Thyroid gland (tissue), 4 donors: ENCODE measurements around the gene UBE4B. TPM values are rescaled to one million over a fixed set of nuclear protein-coding genes. Genes with fewer than 3 reads are reported as not detected.
A peak's percentile ranks its signal among the peaks of the same experiment; 100 is the strongest.
"Not testable (repeated sequence)": the region's sequence is repeated elsewhere in the genome, so short reads cannot be mapped to it uniquely, and the experiment has no call there.

ENCODE experiments used
- DNase-seq, 2 donors: peaks; one replicate each; pipeline ENCODE4 v3.0.0-alpha.2; 2019
- H3K27ac ChIP-seq, 3 donors: fragments of 200-600 bp; sonication (generic); 1 replicate in 2 of 3; 2 replicates in 1 of 3; pipeline ENCODE4 v1.5.1; 2016 to 2019; ENCODE audit warnings: mild to moderate bottlenecking in 1 of 3, moderate library complexity in 1 of 3
- H3K27me3 ChIP-seq: fragments of 200-600 bp; sonication (generic); one replicate; pipeline ENCODE4 v1.5.1; 2019
- H3K36me3 ChIP-seq, 2 donors: fragments of 200-600 bp; sonication (generic); one replicate each; pipeline ENCODE4 v1.5.1; 2016 to 2019
- H3K4me1 ChIP-seq, 2 donors: fragments of 200-600 bp; sonication (generic); one replicate each; pipeline ENCODE4 v1.5.1; 2017 to 2019
- H3K4me3 ChIP-seq, 3 donors: fragments of 200-600 bp; sonication (generic); replicated peaks in 1 of 3; 1 replicate in 2 of 3; 2 replicates in 1 of 3; pipeline ENCODE4 v1.5.1; 2016; ENCODE audit warnings: mild to moderate bottlenecking in 1 of 3
- H3K9me3 ChIP-seq: fragments of 200-600 bp; sonication (generic); one replicate; pipeline ENCODE4 v1.5.1; 2017
- POLR2A ChIP-seq, 2 donors: fragments of 450-650 bp; IDR thresholded peaks; one replicate each; pipeline ENCODE4 v1.6.1; 2017; ENCODE audit warnings: antibody characterized with exemption in 2 of 2, mild to moderate bottlenecking in 2 of 2, moderate library complexity in 1 of 2
- WGBS, 2 donors: methylation state at CpG; one replicate each; pipeline ENCODE4 v1.1.5; 2017; 5-methylcytosine and 5-hydroxymethylcytosine counted together
- intact Hi-C: fragments of 100-400 bp; cut with DNase I; formaldehyde crosslinking; loops from one replicate; pipeline ENCODE4 v1.15.1; 2023
- total RNA-seq, 4 donors: library from RNA; depleted of rRNA; stranded (reverse); fragments of >200 nt; gene quantifications; one replicate each; pipeline ENCODE4 v1.2.3, GENCODE V29; 2016
- TF ChIP-seq, protein P1 (sequence below), 6 experiments: fragments of 200-600 bp in 3 of 6; fragments of 450-650 bp in 3 of 6; sonication (generic) in 3 of 6; IDR thresholded peaks; one replicate each; pipeline ENCODE4 v1.5.1; 2016 to 2019; ENCODE audit warnings: antibody characterized with exemption in 6 of 6, mild to moderate bottlenecking in 2 of 6, inconsistent platforms in 1 of 6, moderate library complexity in 1 of 6

UBE4B gene
- total RNA-seq, 4 donors from 2014 or later, result 64.0 to 89.0 (median 71.0) TPM

DNA sequence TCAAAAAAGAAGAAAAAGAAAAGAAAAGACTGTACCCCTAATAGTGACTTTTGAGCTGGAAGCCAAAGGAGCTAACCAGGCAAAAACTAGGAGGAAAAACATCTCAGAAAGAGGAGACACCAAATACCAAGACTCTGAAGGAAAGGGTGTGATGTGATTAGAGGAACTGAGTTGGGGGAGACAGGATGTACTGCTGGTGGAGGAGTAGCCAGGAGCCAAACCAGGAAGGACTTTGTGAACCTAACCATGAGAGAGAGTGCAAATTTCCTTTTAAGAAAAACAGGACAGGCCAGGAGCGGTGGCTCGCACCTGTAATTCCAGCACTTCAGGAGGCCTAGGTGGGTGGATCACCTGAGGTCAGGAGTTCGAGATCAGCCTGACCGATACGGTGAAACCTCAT lies 39.8 kb upstream of the UBE4B start:
- DNase-seq, result no peak
- H3K4me1 ChIP-seq, result peaks cover 0 to 22% of the 10 kb centered on the region in 2 donors
- H3K27ac ChIP-seq, result peak overlapping the region in 2 of 3 donors; percentile 31 to 41
- no peaks in the 10 kb centered on the region for H3K9me3 ChIP-seq
- no peak overlapping the region for H3K4me3 ChIP-seq
- no peaks in the 10 kb centered on the region for H3K27me3 ChIP-seq
- no peaks in the 10 kb centered on the region for H3K36me3 ChIP-seq
- WGBS, 2 donors, result 85 to 88% methylated on average over 5 of the region's 5 CpGs
- intact Hi-C loops, result no loop called here
- TF ChIP-seq POLR2A (IDR thresholded peaks at IDR 0.05), result no peak
- TF ChIP-seq, protein P1, sequence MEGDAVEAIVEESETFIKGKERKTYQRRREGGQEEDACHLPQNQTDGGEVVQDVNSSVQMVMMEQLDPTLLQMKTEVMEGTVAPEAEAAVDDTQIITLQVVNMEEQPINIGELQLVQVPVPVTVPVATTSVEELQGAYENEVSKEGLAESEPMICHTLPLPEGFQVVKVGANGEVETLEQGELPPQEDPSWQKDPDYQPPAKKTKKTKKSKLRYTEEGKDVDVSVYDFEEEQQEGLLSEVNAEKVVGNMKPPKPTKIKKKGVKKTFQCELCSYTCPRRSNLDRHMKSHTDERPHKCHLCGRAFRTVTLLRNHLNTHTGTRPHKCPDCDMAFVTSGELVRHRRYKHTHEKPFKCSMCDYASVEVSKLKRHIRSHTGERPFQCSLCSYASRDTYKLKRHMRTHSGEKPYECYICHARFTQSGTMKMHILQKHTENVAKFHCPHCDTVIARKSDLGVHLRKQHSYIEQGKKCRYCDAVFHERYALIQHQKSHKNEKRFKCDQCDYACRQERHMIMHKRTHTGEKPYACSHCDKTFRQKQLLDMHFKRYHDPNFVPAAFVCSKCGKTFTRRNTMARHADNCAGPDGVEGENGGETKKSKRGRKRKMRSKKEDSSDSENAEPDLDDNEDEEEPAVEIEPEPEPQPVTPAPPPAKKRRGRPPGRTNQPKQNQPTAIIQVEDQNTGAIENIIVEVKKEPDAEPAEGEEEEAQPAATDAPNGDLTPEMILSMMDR (IDR thresholded peaks at IDR 0.05), result no peak

DNA sequence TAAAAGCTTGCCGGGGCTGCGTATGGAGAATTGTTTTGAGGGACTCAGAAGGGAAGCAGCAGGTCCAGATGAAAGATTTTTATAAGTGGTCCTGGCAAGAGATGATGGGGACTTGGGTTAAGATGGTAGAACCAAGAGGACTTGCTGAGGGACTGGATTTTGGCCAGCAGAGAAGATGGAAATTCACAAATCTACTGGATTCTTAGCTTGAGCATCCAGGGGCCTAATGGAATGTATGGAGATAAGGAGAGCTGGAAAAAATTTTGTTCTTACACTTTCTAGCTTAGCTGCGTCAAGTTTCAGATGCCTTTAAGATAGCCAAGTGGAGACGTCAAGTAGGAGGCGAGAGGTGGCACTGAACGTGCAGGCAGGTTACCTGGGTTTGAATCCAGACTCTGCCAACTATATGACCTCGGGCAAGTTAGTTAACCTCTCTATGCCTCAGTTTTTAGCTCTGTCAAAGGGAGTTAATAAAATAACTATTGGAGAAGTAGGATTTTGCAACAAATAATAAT lies 39.1 kb upstream of the UBE4B start:
- DNase-seq, result no peak
- H3K4me3 ChIP-seq, result no peak overlapping the region
- TF ChIP-seq, protein P1 (IDR thresholded peaks at IDR 0.05), result no peak
- no peak for TF ChIP-seq POLR2A (IDR thresholded peaks at IDR 0.05)
- no peaks in the 10 kb centered on the region for H3K27me3 ChIP-seq
- 75 to 83% methylated on average over 7 of the region's 7 CpGs for WGBS, 2 donors
- no peaks in the 10 kb centered on the region for H3K36me3 ChIP-seq
- intact Hi-C loops, result no loop called here
- H3K4me1 ChIP-seq, result peaks cover 0 to 21% of the 10 kb centered on the region in 2 donors
- peak overlapping the region in 2 of 3 donors; percentile 31 to 41 for H3K27ac ChIP-seq
- no peaks in the 10 kb centered on the region for H3K9me3 ChIP-seq

DNA sequence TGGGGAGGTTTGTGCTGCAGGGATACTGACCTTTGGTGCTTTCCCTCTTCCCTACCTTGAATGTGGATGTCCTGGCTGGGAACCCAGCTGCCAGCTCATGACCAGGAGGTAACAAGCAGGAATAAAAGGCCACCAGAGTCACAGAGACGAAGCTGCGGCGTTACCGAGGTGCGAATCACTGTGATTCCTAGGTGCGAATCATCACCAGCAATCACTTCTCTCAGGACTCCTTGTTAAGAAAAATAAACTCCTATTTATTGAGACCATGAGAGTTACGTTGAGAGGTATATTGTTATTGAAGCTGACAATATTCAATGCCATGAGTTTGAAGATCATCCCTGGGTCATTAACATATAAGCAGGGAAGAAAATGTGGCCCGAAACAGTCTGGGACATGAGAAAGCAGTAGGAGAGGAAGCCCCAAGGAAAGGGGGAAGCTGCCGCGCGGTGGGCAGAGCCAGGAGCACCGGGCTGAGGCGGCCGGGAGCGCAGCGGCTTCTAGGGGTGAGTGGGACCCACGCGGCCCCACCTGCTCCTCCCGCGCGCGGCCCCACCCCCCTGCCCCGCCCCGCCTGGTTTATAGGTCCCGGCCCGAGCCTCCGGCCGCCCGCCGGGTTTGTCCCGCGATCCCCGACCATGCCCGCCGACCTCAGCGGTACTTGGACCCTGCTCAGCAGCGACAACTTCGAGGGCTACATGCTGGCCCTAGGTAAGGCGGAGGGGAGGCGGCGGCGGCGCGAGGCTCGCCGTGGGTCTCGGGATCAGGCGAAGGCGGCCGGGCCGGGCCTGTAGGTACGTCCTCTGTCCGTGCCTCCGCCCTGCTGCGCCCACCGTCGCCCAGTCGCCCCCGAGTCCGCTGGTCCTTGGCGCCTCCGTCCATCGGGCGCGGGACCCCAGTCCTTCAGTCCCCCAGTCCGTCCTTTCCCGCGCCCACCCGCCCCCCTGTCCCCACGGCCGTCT lies 35.9 kb upstream of the UBE4B start, which contains the start of gene RBP7:
Gene RBP7 (plus strand): TSS at position 605 of the 959 bp plus-strand sequence. CDS start 31 bp downstream, at position 636.
- peak in 1 of 2 donors; percentile 28 for TF ChIP-seq POLR2A (IDR thresholded peaks at IDR 0.05)
- TF ChIP-seq, protein P1 (IDR thresholded peaks at IDR 0.05), result no peak
- peak within 1 kb of the TSS in 1 of 3 donors; percentile 50 for H3K27ac ChIP-seq
- H3K4me1 ChIP-seq, result peaks cover 0 to 6% of the 10 kb centered on the region in 2 donors
- no peaks in the 10 kb centered on the region for H3K36me3 ChIP-seq
- WGBS, 2 donors, result 19 to 34% methylated on average over 15 to 29 of the region's 71 CpGs
- DNase-seq, result peak; percentile 39 to 46
- intact Hi-C loops, result no loop called here
- H3K9me3 ChIP-seq, result no peaks in the 10 kb centered on the region
- H3K4me3 ChIP-seq, result peak within 1 kb of the TSS; percentile 44 to 77 (median 48)
- H3K27me3 ChIP-seq, result no peaks in the 10 kb centered on the region

DNA sequence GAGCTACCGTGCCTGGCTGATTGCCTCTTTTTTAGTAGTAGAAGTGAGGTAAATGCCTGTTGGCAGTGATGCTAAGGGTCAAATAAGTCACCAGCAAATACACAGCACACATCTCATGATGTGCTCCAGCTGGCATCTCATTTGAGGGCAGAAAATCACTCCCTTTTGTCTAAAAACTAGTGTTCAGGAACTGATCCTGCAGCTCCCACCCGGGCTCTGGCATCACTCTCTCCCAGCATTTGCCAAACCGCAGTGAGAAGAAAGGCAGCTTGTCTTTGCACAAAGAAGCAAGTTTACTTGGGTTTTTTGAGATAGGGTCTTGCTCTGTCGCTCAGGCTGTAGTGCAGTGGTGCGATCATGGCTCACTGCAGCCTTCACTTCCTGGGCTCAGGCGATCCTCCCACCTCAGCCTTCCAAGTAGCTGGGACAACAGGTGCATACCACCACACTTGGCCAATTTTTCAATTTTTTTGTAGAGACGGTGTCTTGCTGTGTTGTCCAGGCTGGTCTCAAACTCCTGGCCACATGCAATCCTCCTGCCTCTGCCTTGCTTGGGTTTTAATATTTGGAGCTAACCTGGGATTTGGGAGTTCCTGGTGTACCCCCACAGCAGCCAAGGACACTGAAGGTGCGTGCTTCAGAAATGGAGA lies 31.6 kb upstream of the UBE4B start:
- no peaks in the 10 kb centered on the region for H3K27me3 ChIP-seq
- no peaks in the 10 kb centered on the region for H3K36me3 ChIP-seq
- H3K4me3 ChIP-seq, result no peak overlapping the region
- 92 to 95% methylated on average over 8 of the region's 8 CpGs for WGBS, 2 donors
- DNase-seq, result no peak
- no peak overlapping the region for H3K27ac ChIP-seq
- intact Hi-C loops, result no loop called here
- peaks cover 0 to 6% of the 10 kb centered on the region in 2 donors for H3K4me1 ChIP-seq
- H3K9me3 ChIP-seq, result no peaks in the 10 kb centered on the region
- TF ChIP-seq, protein P1 (IDR thresholded peaks at IDR 0.05), result no peak
- TF ChIP-seq POLR2A (IDR thresholded peaks at IDR 0.05), result no peak

DNA sequence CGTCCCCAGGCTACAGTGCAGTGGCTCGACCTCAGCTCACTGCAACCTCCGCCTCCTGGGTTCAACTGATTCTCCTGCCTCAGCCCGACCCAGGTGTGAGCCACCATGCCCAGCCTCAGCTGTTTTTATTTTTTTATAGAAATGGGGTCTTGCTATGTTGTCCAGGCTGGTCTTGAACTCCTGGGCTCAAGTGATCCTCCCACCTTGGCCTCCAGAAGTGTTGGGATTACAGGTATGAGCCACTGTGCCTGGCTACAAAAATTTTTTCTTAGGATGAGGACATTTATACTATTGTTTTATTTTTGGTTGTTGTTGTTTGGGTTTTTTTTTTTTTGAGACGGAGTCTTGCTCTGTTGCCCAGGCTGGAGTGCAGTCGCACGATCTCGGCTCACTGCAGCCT lies 27.5 kb upstream of the UBE4B start:
- intact Hi-C loops, H3K4me3 ChIP-seq, H3K9me3 ChIP-seq, H3K27ac ChIP-seq, H3K36me3 ChIP-seq, H3K27me3 ChIP-seq, DNase-seq: not testable (repeated sequence)
- H3K4me1 ChIP-seq, result peaks cover 4 to 17% of the 10 kb centered on the region in 2 donors
- WGBS, 2 donors, result 91 to 94% methylated on average over 8 of the region's 8 CpGs
